Natural killer cell (primary cell): ENCODE results near the gene TSHZ3. TPM values are rescaled to one million over a fixed set of nuclear protein-coding genes. Genes with fewer than 3 reads are reported as not detected.

Experiments
- ATAC-seq, 3 donors: fragments of 150-1000 bp in 2 of 3; fragments of 200-7000 bp in 1 of 3; cut with Tn5 transposase; 1 replicate in 1 of 3; 2 replicates in 2 of 3; pipeline ENCODE4 v1.10.0; 2021; ENCODE audit warnings: mild to moderate bottlenecking in 2 of 3, moderate library complexity in 2 of 3
- DNase-seq, 2 donors: peaks; one replicate each; pipeline versions ENCODE4 v3.0.0 to v3.0.0-alpha.2; 2013 to 2021; ENCODE audit warnings: mixed read lengths in 1 of 2
- H3K27ac ChIP-seq: one replicate; pipeline ENCODE4 v1.5.1; 2013; ENCODE audit warnings: mild to moderate bottlenecking, low read length
- H3K27me3 ChIP-seq: one replicate; pipeline ENCODE4 v1.6.1; 2013; ENCODE audit warnings: low read length; ENCODE audit not compliant: control insufficient read depth, insufficient read depth
- H3K36me3 ChIP-seq: one replicate; pipeline ENCODE4 v1.6.1; 2013; ENCODE audit warnings: low read length; ENCODE audit not compliant: control insufficient read depth, insufficient read depth
- H3K4me1 ChIP-seq: one replicate; pipeline ENCODE4 v1.6.1; 2013; ENCODE audit warnings: low read length; ENCODE audit not compliant: control insufficient read depth, insufficient read depth
- H3K4me3 ChIP-seq: one replicate; pipeline ENCODE4 v1.5.1; 2013; ENCODE audit warnings: low read length
- H3K9me3 ChIP-seq: one replicate; pipeline ENCODE4 v1.6.1; 2013; ENCODE audit warnings: low read length; ENCODE audit not compliant: control insufficient read depth, insufficient read depth
- H3K27ac Mint-ChIP-seq, 2 donors: one replicate each; pipeline ENCODE4 v1.8.0; 2022; ENCODE audit warnings: mild to moderate bottlenecking in 2 of 2, mixed read lengths in 2 of 2, moderate library complexity in 1 of 2
- H3K27me3 Mint-ChIP-seq, 2 donors: one replicate each; pipeline ENCODE4 v1.8.0; 2022; ENCODE audit warnings: low read depth in 2 of 2, mixed read lengths in 2 of 2
- H3K36me3 Mint-ChIP-seq: one replicate; pipeline ENCODE4 v1.8.0; 2022; ENCODE audit warnings: mixed read lengths
- H3K4me1 Mint-ChIP-seq, 2 donors: one replicate each; pipeline ENCODE4 v1.8.0; 2022; ENCODE audit warnings: mixed read lengths in 2 of 2
- H3K4me3 Mint-ChIP-seq: one replicate; pipeline ENCODE4 v1.8.0; 2022; ENCODE audit warnings: mild to moderate bottlenecking, moderate library complexity, mixed read lengths
- H3K9me3 Mint-ChIP-seq, 2 donors: one replicate each; pipeline ENCODE4 v1.8.0; 2022; ENCODE audit warnings: mixed read lengths in 2 of 2
- WGBS: methylation state at CpG from one replicate; pipeline ENCODE4 v1.1.7; 2013; ENCODE audit warnings: missing lambda C conversion rate; ENCODE audit not compliant: insufficient coverage; 5-methylcytosine and 5-hydroxymethylcytosine counted together
- intact Hi-C: fragments of 100-400 bp; cut with micrococcal nuclease; formaldehyde crosslinking; loops from one replicate; pipeline ENCODE4 v1.14.2; 2022
- total RNA-seq, 4 donors: library from RNA; stranded (reverse); fragments of 120-200 nt in 1 of 4; gene quantifications; one replicate each; pipeline versions ENCODE4 v1.2.3 to v1.2.4, GENCODE V29; 2013 to 2022
- TF ChIP-seq, protein P1 (sequence below): fragments of 200-600 bp; IDR thresholded peaks from one replicate; pipeline ENCODE4 v1.8.0; 2022; ENCODE audit warnings: antibody characterized with exemption

TSHZ3 gene
- total RNA-seq, 3 donors from 2014 or later (not counting 1 experiment from before 2014, with no cell fraction given), result 5.3 to 8.1 (median 6.2) TPM

DNA sequence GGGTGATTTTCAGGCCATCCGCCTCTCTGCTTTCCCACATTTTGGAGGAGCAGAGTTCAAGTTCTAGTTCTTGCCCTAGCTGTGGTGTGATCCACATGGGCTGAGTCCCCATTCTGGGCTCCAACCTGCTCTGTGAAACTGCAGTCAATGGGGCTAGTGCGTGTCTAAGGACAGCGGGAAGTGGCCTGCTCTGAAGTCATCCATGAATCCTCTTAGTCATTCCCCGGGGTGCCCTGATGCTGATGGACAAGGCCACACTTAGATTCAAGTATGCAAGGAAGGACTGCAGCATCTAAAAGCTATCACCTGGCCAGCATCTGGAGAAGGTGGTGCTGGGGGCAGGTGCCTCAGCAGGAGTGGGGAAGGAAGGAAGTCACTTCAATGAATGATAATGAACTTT lies 94.6 kb downstream of the TSHZ3 start:
- ATAC-seq (no peak), DNase-seq (no peak)
- Histone ChIP-seq H3K36me3 (no peaks in the 10 kb centered on the region), H3K9me3 (no peaks in the 10 kb centered on the region), H3K4me1 (no peaks in the 10 kb centered on the region), H3K27me3 (no peaks in the 10 kb centered on the region), H3K4me3 (no peak overlapping the region), H3K27ac (no peak overlapping the region)
- 94% methylated on average over 4 of the region's 4 CpGs for WGBS
- Mint-ChIP-seq H3K27me3 (peaks cover 3 to 18% of the 10 kb centered on the region in 2 donors), H3K36me3 (no peaks in the 10 kb centered on the region), H3K4me1 (no peaks in the 10 kb centered on the region), H3K27ac (no peak overlapping the region), H3K4me3 (no peak overlapping the region), H3K9me3 (no peaks in the 10 kb centered on the region)
- intact Hi-C loops, result no loop called here
- TF ChIP-seq, protein P1, sequence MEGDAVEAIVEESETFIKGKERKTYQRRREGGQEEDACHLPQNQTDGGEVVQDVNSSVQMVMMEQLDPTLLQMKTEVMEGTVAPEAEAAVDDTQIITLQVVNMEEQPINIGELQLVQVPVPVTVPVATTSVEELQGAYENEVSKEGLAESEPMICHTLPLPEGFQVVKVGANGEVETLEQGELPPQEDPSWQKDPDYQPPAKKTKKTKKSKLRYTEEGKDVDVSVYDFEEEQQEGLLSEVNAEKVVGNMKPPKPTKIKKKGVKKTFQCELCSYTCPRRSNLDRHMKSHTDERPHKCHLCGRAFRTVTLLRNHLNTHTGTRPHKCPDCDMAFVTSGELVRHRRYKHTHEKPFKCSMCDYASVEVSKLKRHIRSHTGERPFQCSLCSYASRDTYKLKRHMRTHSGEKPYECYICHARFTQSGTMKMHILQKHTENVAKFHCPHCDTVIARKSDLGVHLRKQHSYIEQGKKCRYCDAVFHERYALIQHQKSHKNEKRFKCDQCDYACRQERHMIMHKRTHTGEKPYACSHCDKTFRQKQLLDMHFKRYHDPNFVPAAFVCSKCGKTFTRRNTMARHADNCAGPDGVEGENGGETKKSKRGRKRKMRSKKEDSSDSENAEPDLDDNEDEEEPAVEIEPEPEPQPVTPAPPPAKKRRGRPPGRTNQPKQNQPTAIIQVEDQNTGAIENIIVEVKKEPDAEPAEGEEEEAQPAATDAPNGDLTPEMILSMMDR, result no peak

GRCh38 chr19:31254180-31254551 lies 95.1 kb downstream of the TSHZ3 start:
- no peaks in the 10 kb centered on the region for H3K36me3 Mint-ChIP-seq
- peaks cover 3 to 18% of the 10 kb centered on the region in 2 donors for H3K27me3 Mint-ChIP-seq
- H3K4me3 ChIP-seq, result no peak overlapping the region
- no peaks in the 10 kb centered on the region for H3K27me3 ChIP-seq
- no peak overlapping the region for H3K27ac Mint-ChIP-seq
- H3K4me1 Mint-ChIP-seq, result no peaks in the 10 kb centered on the region
- 90% methylated on average over 7 of the region's 7 CpGs for WGBS
- no peak overlapping the region for H3K4me3 Mint-ChIP-seq
- ATAC-seq, result no peak
- H3K36me3 ChIP-seq, result no peaks in the 10 kb centered on the region
- H3K9me3 Mint-ChIP-seq, result no peaks in the 10 kb centered on the region
- H3K4me1 ChIP-seq, result no peaks in the 10 kb centered on the region
- no peak for DNase-seq
- TF ChIP-seq, protein P1, result no peak
- H3K9me3 ChIP-seq, result no peaks in the 10 kb centered on the region
- no peak overlapping the region for H3K27ac ChIP-seq
- intact Hi-C loops, result no loop called here

- no peaks in the 10 kb centered on the region for H3K4me1 Mint-ChIP-seq
- intact Hi-C loops, result no loop called here
- ATAC-seq, result no peak
- Histone ChIP-seq H3K27me3 (no peaks in the 10 kb centered on the region), H3K9me3 (no peaks in the 10 kb centered on the region), H3K4me1 (no peaks in the 10 kb centered on the region), H3K27ac (no peak overlapping the region), H3K36me3 (no peaks in the 10 kb centered on the region), H3K4me3 (no peak overlapping the region)
- no peak for DNase-seq
- H3K4me3 Mint-ChIP-seq, result no peak overlapping the region
- TF ChIP-seq, protein P1, result no peak
- 85% methylated on average over 4 of the region's 6 CpGs for WGBS
- H3K27me3 Mint-ChIP-seq, result peaks cover 3 to 17% of the 10 kb centered on the region in 2 donors
- no peaks in the 10 kb centered on the region for H3K9me3 Mint-ChIP-seq
- H3K27ac Mint-ChIP-seq, result no peak overlapping the region
- no peaks in the 10 kb centered on the region for H3K36me3 Mint-ChIP-seq
Observed at GRCh38 chr19:31253526-31254179, 95.6 kb downstream of the TSHZ3 start.

DNA sequence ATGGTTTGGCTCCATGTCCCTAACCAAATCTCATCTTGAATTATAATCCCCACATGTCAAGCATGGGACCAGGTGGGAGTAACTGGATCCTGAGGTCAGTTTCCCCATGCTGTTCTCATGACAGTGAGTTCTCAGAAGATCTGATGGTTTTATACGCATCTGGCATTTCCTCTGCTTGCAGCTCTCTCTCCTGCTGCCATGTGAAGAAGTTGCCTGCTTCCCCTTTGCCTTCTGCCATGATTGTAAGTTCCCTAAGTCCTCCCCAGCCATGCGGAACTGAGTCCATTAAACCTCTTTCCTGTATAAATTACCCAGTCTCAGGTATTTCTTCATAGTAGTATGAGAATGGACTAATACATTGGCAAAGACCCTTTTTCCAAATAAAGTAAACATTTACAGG lies 96.8 kb downstream of the TSHZ3 start:
- no peaks in the 10 kb centered on the region for H3K9me3 Mint-ChIP-seq
- no peak overlapping the region for H3K4me3 Mint-ChIP-seq
- WGBS, result 94% methylated on average over 1 of the region's 2 CpGs
- DNase-seq (no peak), ATAC-seq (no peak)
- Histone ChIP-seq H3K4me1 (no peaks in the 10 kb centered on the region), H3K9me3 (no peaks in the 10 kb centered on the region), H3K4me3 (no peak overlapping the region), H3K27ac (no peak overlapping the region), H3K27me3 (no peaks in the 10 kb centered on the region), H3K36me3 (no peaks in the 10 kb centered on the region)
- no peaks in the 10 kb centered on the region for H3K36me3 Mint-ChIP-seq
- TF ChIP-seq, protein P1, result no peak
- no peak overlapping the region for H3K27ac Mint-ChIP-seq
- intact Hi-C loops, result no loop called here
- H3K27me3 Mint-ChIP-seq, result peaks cover 3 to 19% of the 10 kb centered on the region in 2 donors
- no peaks in the 10 kb centered on the region for H3K4me1 Mint-ChIP-seq
